BE2C (cell line): ENCODE measurements around the gene BMPR2.
"Not testable (repeated sequence)": the region's sequence is repeated elsewhere in the genome, so short reads cannot be mapped to it uniquely, and the experiment has no call there.

ENCODE experiments used
- DNase-seq: peaks from one replicate; pipeline ENCODE4 v3.0.0-alpha.2; 2020
- H3K27me3 ChIP-seq: fragments of 250-450 bp; sonication (Bioruptor Pico); 2 replicates; pipeline ENCODE4 v1.5.1; 2020; ENCODE audit warnings: mild to moderate bottlenecking
- H3K36me3 ChIP-seq: fragments of 250-450 bp; sonication (Bioruptor Pico); 2 replicates; pipeline ENCODE4 v1.5.1; 2020; ENCODE audit warnings: mild to moderate bottlenecking
- H3K4me1 ChIP-seq: fragments of 250-450 bp; sonication (Bioruptor Pico); 2 replicates; pipeline ENCODE4 v1.5.1; 2020
- H3K4me3 ChIP-seq: 2 replicates; pipeline ENCODE4 v1.5.1; 2011; ENCODE audit warnings: low read depth, low read length
- H3K9me3 ChIP-seq: fragments of 250-450 bp; sonication (Bioruptor Pico); 2 replicates; pipeline ENCODE4 v1.5.1; 2020
- CTCF ChIP-seq: IDR thresholded peaks from 2 replicates; pipeline ENCODE4 v1.5.1; 2012; ENCODE audit warnings: mild to moderate bottlenecking, low read depth, low read length

The BMPR2 gene

GRCh38 chr2:202514732-202515131, 138.6 kb downstream of the BMPR2 start:
- Histone ChIP-seq H3K36me3 (peaks cover 21% of the 10 kb centered on the region), H3K27me3 (no peaks in the 10 kb centered on the region), H3K9me3 (no peaks in the 10 kb centered on the region), H3K4me1 (no peaks in the 10 kb centered on the region), H3K4me3 (no peak overlapping the region)
- no peak for DNase-seq
- no peak for TF ChIP-seq CTCF

- H3K9me3 ChIP-seq = no peaks in the 10 kb centered on the region
- H3K27me3 ChIP-seq = no peaks in the 10 kb centered on the region
- TF ChIP-seq CTCF = no peak
- H3K36me3 ChIP-seq = peaks cover 37% of the 10 kb centered on the region
- no peak for DNase-seq
- H3K4me1 ChIP-seq = no peaks in the 10 kb centered on the region
- H3K4me3 ChIP-seq = no peak overlapping the region
These were observed 143.3 kb downstream of the BMPR2 start for GRCh38 chr2:202519453-202519852.

GRCh38 chr2:202521470-202521869, 145.3 kb downstream of the BMPR2 start:
- Histone ChIP-seq H3K4me3 (no peak overlapping the region), H3K4me1 (no peaks in the 10 kb centered on the region), H3K27me3 (no peaks in the 10 kb centered on the region), H3K9me3 (no peaks in the 10 kb centered on the region), H3K36me3 (peaks cover 29% of the 10 kb centered on the region)
- no peak for DNase-seq
- no peak for TF ChIP-seq CTCF

- no peaks in the 10 kb centered on the region for H3K4me1 ChIP-seq
- no peak for DNase-seq
- no peaks in the 10 kb centered on the region for H3K9me3 ChIP-seq
- peaks cover 26% of the 10 kb centered on the region for H3K36me3 ChIP-seq
- no peak for TF ChIP-seq CTCF
- H3K4me3 ChIP-seq = no peak overlapping the region
- H3K27me3 ChIP-seq = no peaks in the 10 kb centered on the region
These were observed 153.3 kb downstream of the BMPR2 start for GRCh38 chr2:202529389-202529788.

- no peak for TF ChIP-seq CTCF
- no peaks in the 10 kb centered on the region for H3K9me3 ChIP-seq
- DNase-seq = no peak
- H3K4me1 ChIP-seq = no peaks in the 10 kb centered on the region
- H3K27me3 ChIP-seq = no peaks in the 10 kb centered on the region
- no peak overlapping the region for H3K4me3 ChIP-seq
- peaks cover 25% of the 10 kb centered on the region for H3K36me3 ChIP-seq
These were observed 153.9 kb downstream of the BMPR2 start for GRCh38 chr2:202530038-202530437.

- H3K4me3 ChIP-seq, DNase-seq, H3K4me1 ChIP-seq, H3K27me3 ChIP-seq, H3K9me3 ChIP-seq: not testable (repeated sequence)
- H3K36me3 ChIP-seq = peaks cover 25% of the 10 kb centered on the region
These were observed 159.2 kb downstream of the BMPR2 start for GRCh38 chr2:202535290-202535689.

GRCh38 chr2:202541137-202541536, 165.0 kb downstream of the BMPR2 start:
- no peak overlapping the region for H3K4me3 ChIP-seq
- TF ChIP-seq CTCF = no peak
- peaks cover 3% of the 10 kb centered on the region; the same call in 1 of the 2 replicates for H3K4me1 ChIP-seq
- H3K36me3 ChIP-seq = peaks cover 10% of the 10 kb centered on the region; the same call in 1 of the 2 replicates
- no peak for DNase-seq
- no peaks in the 10 kb centered on the region for H3K9me3 ChIP-seq
- no peaks in the 10 kb centered on the region for H3K27me3 ChIP-seq
